Measurements from ENCODE around the gene ADARB2.

- TF ChIP-seq CTCF (conservative IDR thresholded peaks at IDR 0.05 in 1 of 2, IDR thresholded peaks at IDR 0.05 in 1 of 2; ENCODE audit: low read depth in 1 of 2, low read length in 2 of 2), result no peak
- no peak for TF ChIP-seq EZH2 (IDR thresholded peaks at IDR 0.05; ENCODE audit: low read length, missing control alignments)
These were observed 354.6 kb downstream of the ADARB2 start for GRCh38 chr10:1382711-1383110.
